Fibroblast of peridontal ligament (primary cell): ENCODE data around the gene ZNF197.
"Not testable (repeated sequence)": the region's sequence is repeated elsewhere in the genome, so short reads cannot be mapped to it uniquely, and the experiment has no call there.

Experiments
- DNase-seq: peaks from one replicate; pipeline ENCODE4 v3.0.0-alpha.2; 2010; ENCODE audit errors: extremely low read depth

Gene ZNF197

GRCh38 chr3:44624749-44625480 is at the start of gene ZNF197:
Gene ZNF197 (plus strand): TSS chr3:44625036. CDS start chr3:44629155, 4,119 bp downstream.
- DNase-seq: peak; percentile 91

DNA sequence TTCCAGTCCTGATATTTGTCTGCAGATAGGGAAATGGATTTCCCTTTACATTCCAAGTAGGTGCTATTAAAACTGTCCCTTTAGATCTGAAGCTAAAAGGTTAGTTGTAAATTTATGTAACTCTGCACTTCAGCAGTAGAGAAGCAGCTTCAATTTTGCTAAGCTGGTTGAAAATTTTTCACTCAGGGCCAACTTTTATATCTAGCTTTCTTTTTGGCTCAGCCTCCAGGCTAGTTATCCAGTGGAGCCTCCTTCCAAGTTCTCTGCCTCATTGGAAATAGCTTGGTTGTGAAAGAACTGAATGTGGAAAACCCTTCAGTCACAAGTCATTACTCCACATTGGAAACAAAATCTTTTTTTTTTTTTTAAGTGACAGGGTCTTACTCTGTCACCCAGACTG is 48.2 kb upstream of the ZNF197 start:
- peak; percentile 10 for DNase-seq

DNA sequence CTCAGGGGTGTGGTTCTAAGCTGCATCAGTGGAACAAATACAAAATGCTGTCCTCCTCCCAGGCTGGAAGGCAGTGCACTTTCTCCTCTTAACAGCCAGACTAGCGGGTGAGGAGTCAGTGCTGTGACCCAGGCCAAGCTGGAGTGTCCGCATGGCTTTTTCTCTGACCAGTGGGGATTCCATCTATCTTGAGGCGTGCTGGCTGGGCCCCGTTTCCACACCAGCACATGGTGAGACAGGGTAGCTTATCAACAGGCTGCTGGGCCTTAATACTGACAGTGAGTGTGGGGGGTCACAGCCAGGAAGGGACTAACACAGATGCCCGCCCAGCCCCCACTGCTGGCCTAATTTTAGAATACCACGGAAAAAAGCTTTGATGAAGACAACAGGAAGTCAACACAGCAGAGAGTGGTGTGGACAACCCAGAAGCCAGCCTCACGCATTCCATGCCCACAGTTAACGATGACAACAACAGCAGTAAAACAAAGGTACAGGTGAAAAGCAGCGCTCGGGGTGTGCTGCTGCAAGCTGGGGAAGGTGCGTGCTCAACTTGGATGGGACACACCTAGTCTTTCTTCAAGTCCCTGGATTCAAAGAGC is 47.4 kb upstream of the ZNF197 start:
- DNase-seq: not testable (repeated sequence)

GRCh38 chr3:44578316-44578715 is 46.5 kb upstream of the ZNF197 start:
- not testable (repeated sequence) for DNase-seq

- not testable (repeated sequence) for DNase-seq
Observed at GRCh38 chr3:44578924-44579515, 45.8 kb upstream of the ZNF197 start.

DNA sequence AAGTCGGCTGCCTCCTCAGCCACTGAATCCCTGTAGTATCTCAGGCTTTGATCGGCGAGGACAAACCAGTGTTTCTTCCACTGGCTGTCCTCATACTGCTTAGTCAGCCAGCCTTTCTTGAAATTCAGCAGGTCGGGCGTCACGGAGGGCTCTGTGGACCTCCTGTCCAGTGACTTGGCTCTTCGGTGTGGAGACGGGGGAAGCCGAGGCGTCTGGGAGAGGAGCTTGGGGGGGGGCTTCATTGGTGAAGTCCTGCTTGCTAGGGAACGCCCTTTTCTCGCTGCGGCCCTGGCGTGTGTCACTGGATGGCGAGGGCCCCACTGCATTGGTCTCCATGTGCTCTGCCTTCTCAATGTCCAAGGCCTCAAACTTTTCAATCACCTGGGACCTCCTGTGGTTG is 45.1 kb upstream of the ZNF197 start:
- not testable (repeated sequence) for DNase-seq

DNA sequence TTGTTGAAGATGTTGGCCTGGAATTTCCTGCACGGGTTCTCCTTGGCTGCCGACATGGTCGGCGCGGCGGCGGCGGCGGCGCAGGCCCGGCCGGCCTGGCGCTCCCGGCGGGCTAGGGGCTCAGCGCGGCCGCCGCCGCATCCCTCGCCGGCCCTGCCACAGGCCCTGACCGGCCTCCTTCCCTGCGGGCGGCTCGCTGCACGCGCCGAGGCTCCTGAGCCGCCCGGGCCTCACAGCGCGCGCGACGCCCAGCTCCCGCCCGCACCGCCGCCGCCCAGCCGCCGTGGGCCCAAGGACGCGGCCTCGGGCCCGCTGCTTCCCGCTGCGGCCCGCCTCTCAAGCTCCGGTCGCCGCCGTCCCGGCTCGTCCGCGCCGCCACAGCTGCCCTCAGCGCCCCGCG is 43.9 kb upstream of the ZNF197 start:
- DNase-seq: not testable (repeated sequence)

- peak; percentile 69 for DNase-seq
Observed at GRCh38 chr3:44584646-44585501, 40.0 kb upstream of the ZNF197 start, which contains the start of gene ZNF660. Gene ZNF660 (plus strand): TSS chr3:44584964. CDS start chr3:44594194, 9,230 bp downstream.

- peak; percentile 7 for DNase-seq
Observed at GRCh38 chr3:44596621-44597020, 28.2 kb upstream of the ZNF197 start.

GRCh38 chr3:44601749-44602148 is 23.1 kb upstream of the ZNF197 start:
- DNase-seq: no peak

DNA sequence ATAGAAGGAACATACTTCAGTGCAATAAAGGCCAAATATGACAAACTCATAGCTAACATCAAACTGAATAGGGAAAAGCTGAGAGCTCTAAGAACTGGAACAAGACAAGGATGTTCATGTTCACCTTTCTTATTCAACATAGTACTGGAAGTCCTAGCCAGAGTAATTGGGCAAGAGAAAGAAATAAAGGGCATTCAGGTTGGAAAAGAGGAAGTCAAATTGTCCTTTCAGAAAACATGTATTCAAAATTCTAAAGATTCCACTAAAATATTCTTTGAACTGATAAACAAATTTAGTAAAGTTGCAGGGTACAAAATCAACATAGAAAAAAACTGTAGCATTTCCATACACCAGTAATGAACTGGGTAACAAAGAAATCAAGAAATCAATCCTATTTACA is 12.2 kb upstream of the ZNF197 start:
- DNase-seq: no peak

DNA sequence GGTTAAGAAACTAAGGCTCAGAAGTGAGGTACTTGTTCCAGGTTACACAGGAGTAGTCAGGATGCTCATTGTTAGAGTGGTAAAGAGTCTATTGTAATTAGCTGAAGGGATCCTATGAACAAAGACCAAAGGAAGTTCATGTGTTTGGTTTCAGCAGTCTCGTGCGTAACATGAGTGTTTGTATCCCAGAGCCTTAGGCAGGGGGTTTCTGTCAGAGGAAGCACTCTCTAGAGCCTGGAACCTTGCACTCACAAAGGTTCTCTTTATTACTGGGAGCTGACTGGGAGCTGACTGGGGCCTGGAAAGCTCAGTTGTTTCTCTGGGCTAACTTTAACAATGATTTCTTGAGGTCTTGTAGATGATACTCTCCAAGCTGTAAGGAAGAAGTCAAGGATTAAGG is 3.9 kb downstream of the ZNF197 start:
- DNase-seq: no peak

DNA sequence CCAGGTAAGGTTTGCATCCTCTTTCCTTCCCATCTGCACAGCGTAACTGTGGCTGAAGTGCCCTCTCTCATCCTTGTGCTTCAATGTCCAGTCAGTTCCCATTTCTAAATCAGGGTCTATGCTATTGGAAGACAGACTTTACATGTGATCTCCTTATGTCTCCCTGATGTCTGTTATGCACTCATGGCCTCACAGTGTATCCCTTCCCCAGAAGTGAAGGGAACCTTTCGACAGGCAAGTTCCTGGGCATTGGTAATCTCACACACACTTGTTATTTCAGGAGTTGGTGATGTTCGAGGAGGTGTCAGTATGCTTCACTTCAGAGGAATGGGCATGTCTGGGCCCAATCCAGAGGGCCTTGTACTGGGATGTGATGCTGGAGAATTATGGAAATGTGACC is 7.4 kb downstream of the ZNF197 start:
- no peak for DNase-seq

GRCh38 chr3:44642337-44642736 is 17.5 kb downstream of the ZNF197 start:
- DNase-seq: no peak

DNA sequence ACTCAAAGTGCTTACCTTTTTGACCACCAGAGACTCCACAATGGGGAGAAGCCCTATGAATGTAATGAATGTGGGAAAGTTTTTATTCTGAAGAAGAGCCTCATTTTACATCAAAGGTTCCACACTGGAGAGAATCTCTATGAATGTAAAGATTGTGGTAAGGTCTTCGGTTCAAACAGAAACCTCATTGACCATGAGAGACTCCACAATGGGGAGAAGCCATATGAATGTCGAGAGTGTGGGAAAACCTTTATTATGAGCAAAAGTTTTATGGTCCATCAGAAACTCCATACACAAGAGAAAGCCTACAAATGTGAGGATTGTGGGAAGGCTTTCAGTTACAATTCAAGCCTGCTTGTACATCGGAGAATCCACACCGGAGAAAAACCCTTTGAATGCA is 18.2 kb downstream of the ZNF197 start:
- DNase-seq: no peak

DNA sequence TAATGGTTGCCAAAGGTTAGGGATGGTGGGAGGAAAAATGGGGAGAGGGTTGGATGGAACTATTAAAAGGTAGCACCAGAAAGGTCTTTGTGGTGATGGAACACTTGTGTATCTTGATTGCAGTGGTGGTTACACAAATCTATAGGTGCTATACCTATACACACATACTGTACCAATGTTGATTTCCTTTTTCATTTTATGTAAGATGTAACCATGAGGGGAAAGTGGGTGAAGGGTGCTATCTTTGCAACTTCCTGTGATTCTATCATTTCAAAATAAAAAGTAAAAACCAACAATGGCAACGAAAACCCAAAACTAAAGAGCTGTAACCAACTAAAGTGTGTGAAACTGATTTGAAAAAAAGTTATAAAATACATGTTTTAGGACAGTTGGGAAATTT is 22.9 kb downstream of the ZNF197 start:
- no peak for DNase-seq

GRCh38 chr3:44648564-44649229 is 23.9 kb downstream of the ZNF197 start, which contains the start of gene ZNF35:
Gene ZNF35 (plus strand): TSS chr3:44648732. CDS start chr3:44651068, 2,336 bp downstream.
- peak; percentile 89 for DNase-seq

DNA sequence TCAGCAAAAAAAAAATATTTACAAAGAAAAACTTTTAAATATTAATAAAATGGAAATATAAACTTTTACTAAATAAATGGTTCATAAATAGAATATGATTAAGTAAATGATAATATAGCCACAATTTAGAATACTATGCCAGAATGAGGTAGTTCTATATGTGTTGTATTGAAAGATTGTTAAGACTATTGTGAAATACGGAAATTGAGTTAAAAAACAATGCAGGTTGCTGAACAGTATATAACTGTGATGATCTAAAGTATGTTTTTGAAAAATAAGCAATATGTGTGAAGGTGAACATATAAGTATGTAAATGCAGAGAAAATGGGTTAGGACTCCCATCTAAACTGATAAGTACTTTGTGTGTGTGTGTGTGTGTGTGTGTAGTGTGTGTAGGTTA is 24.9 kb downstream of the ZNF197 start:
- no peak for DNase-seq

DNA sequence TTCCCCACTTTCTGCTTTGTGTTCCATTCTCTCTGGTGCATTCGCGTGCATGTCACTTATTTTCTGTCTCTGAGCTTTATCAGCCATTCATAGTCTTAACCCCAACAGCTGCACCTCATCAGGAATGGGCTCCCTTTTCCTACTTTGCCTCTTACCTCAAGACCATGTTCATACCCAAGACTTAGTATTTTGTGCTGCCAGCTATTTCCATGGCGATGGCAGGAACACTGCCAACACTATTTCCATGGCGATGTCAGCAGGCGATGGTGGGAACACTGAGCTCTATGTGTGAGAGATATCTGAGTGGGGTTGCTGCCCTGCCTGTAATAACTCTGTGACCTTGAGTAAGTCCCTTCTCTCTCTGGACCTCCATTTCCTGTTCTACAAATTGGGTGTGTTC is 29.2 kb downstream of the ZNF197 start:
- no peak for DNase-seq

DNA sequence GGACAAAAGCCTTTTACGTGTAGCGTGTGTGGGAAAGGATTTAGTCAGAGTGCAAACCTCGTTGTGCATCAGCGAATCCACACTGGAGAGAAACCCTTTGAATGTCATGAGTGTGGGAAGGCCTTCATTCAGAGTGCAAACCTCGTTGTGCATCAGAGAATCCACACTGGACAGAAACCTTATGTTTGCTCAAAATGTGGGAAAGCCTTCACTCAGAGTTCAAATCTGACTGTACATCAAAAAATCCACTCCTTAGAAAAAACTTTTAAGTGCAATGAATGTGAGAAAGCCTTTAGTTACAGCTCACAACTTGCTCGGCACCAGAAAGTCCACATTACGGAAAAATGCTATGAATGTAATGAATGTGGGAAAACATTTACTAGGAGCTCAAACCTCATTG is 34.2 kb downstream of the ZNF197 start:
- DNase-seq: no peak

DNA sequence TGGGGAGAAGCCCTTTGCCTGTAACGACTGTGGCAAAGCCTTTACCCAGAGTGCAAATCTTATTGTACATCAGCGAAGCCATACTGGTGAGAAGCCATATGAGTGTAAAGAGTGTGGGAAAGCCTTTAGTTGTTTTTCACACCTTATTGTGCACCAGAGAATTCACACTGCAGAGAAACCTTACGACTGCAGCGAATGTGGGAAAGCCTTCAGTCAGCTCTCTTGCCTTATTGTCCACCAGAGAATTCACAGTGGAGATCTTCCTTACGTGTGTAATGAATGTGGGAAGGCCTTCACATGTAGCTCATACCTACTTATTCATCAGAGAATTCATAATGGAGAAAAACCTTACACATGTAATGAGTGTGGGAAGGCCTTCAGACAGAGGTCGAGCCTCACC is 34.6 kb downstream of the ZNF197 start:
- no peak for DNase-seq
